Adrenal gland (tissue), 5 donors: Measurements from ENCODE around the gene RRM1.
A peak's percentile ranks its signal among the peaks of the same experiment; 100 is the strongest.

ENCODE experiments used
- POLR2A ChIP-seq, 2 donors: fragments of 450-650 bp; IDR thresholded peaks; one replicate each; pipeline ENCODE4 v1.6.1; 2017; ENCODE audit warnings: antibody characterized with exemption in 2 of 2, mild to moderate bottlenecking in 2 of 2, moderate library complexity in 1 of 2
- TF ChIP-seq, protein P1 (sequence below), 6 experiments: fragments of 450-650 bp in 4 of 6; fragments of 200-600 bp in 2 of 6; sonication (generic) in 1 of 6; IDR thresholded peaks; 1 replicate in 5 of 6; 2 replicates in 1 of 6; pipeline versions ENCODE4 v1.5.1 to v1.8.0; 2016 to 2021; ENCODE audit warnings: antibody characterized with exemption in 6 of 6, mild to moderate bottlenecking in 2 of 6, moderate library complexity in 1 of 6
- donor health status: DM: no; HTN: no; CAD: no.

DNA sequence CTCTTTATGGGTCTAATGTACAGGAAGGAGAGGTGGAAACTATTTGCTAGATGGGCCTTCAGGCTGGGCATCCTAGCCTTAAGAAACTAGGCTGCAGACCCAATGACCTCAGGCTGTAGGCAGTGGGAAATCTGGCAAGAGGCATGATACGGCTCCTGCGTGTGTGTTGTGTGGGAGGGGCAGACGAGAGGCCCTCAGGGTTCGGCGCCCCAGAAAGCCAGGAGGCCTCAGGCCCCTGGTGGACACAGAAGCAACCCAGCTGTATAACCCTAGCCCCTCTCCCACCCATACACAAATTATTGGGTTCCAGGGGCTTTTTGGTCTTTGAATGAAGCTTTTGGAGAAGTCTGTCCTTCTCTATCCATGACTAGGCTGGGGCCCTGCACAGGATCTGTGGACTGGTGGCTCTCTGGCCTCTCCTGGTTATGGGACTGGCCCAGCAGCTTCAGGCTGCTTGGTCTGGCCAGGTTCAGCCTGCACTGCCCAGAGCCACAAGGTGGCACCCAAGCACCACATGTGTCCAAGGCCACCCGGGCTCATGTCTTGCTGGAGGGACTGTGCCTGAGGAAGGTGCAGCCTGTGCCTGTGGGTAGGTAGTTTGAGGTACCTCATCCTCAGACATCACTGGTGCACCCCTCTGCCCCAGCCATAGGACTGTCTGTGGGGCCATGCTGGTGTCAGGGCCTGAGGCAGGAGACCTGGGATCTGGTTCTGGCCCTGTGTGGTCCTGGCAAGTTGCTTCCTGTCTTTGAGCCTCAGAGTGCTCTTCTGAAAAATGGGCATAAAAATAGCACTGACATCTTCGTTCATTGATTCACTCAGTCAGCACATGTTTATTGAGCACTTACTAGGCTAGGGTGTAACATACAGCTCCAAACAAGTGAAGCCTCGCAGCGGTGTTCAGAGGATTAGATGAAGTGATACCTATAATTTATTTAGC is 87.5 kb downstream of the RRM1 start:
- TF ChIP-seq, protein P1, sequence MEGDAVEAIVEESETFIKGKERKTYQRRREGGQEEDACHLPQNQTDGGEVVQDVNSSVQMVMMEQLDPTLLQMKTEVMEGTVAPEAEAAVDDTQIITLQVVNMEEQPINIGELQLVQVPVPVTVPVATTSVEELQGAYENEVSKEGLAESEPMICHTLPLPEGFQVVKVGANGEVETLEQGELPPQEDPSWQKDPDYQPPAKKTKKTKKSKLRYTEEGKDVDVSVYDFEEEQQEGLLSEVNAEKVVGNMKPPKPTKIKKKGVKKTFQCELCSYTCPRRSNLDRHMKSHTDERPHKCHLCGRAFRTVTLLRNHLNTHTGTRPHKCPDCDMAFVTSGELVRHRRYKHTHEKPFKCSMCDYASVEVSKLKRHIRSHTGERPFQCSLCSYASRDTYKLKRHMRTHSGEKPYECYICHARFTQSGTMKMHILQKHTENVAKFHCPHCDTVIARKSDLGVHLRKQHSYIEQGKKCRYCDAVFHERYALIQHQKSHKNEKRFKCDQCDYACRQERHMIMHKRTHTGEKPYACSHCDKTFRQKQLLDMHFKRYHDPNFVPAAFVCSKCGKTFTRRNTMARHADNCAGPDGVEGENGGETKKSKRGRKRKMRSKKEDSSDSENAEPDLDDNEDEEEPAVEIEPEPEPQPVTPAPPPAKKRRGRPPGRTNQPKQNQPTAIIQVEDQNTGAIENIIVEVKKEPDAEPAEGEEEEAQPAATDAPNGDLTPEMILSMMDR (IDR thresholded peaks at IDR 0.05): peak; percentile 41 to 77 (median 60)
- TF ChIP-seq POLR2A (IDR thresholded peaks at IDR 0.05): no peak
